Ureter (tissue), 1 donor: ENCODE measurements around the gene TOPAZ1. TPM values are rescaled to one million over a fixed set of nuclear protein-coding genes. Genes with fewer than 3 reads are reported as not detected.

Experiments
- DNase-seq: peaks from one replicate; pipeline ENCODE4 v3.0.0-alpha.2; 2020; ENCODE audit warnings: low spot score
- total RNA-seq: library from RNA; stranded (reverse); gene quantifications from one replicate; pipeline ENCODE4 v1.2.4, GENCODE V29; 2023
- donor health status: DM: yes; HTN: yes; CAD: no.

TOPAZ1 gene
- not detected for total RNA-seq

- DNase-seq, result no peak
These were observed at the start of gene TOPAZ1 for GRCh38 chr3:44241706-44242105. TSS of gene TOPAZ1 (plus strand) at chr3:44241886. CDS start at chr3:44242054, 168 bp downstream.

- peak; percentile 83 for DNase-seq
These were observed 43.1 kb upstream of the TOPAZ1 start for GRCh38 chr3:44198284-44199269.

GRCh38 chr3:44206261-44206660, 35.4 kb upstream of the TOPAZ1 start:
- DNase-seq, result no peak

- no peak for DNase-seq
These were observed 34.6 kb upstream of the TOPAZ1 start for GRCh38 chr3:44206862-44207652.

GRCh38 chr3:44208086-44208485, 33.6 kb upstream of the TOPAZ1 start:
- no peak for DNase-seq

GRCh38 chr3:44208568-44208967, 33.1 kb upstream of the TOPAZ1 start:
- DNase-seq, result no peak

- no peak for DNase-seq
These were observed 30.7 kb upstream of the TOPAZ1 start for GRCh38 chr3:44210967-44211366.

GRCh38 chr3:44222337-44222736, 19.3 kb upstream of the TOPAZ1 start:
- no peak for DNase-seq

GRCh38 chr3:44223299-44223698, 18.4 kb upstream of the TOPAZ1 start:
- no peak for DNase-seq

GRCh38 chr3:44224131-44224530, 17.6 kb upstream of the TOPAZ1 start:
- DNase-seq, result no peak

GRCh38 chr3:44226573-44226972, 15.1 kb upstream of the TOPAZ1 start:
- DNase-seq, result no peak

- DNase-seq, result no peak
These were observed 14.1 kb upstream of the TOPAZ1 start for GRCh38 chr3:44227632-44228031.

GRCh38 chr3:44228900-44229299, 12.8 kb upstream of the TOPAZ1 start:
- DNase-seq, result no peak

GRCh38 chr3:44232407-44232806, 9.3 kb upstream of the TOPAZ1 start:
- no peak for DNase-seq

- no peak for DNase-seq
These were observed 6.9 kb upstream of the TOPAZ1 start for GRCh38 chr3:44234648-44235268.

GRCh38 chr3:44235604-44236484, 5.8 kb upstream of the TOPAZ1 start:
- peak; percentile 74 for DNase-seq

GRCh38 chr3:44236485-44236908, 5.2 kb upstream of the TOPAZ1 start:
- no peak for DNase-seq

GRCh38 chr3:44237161-44237560, 4.5 kb upstream of the TOPAZ1 start:
- DNase-seq, result no peak

GRCh38 chr3:44237665-44238064, 4.0 kb upstream of the TOPAZ1 start:
- DNase-seq, result no peak

GRCh38 chr3:44238889-44239288, 2.8 kb upstream of the TOPAZ1 start:
- DNase-seq, result no peak

GRCh38 chr3:44240061-44240460, 1.6 kb upstream of the TOPAZ1 start:
- no peak for DNase-seq
